AG09309 (cell line): ENCODE measurements around the gene LRRC26.
"Not testable (repeated sequence)": the region's sequence is repeated elsewhere in the genome, so short reads cannot be mapped to it uniquely, and the experiment has no call there.

Experiments used
- DNase-seq: peaks from one replicate; pipeline ENCODE4 v3.0.0-alpha.2; 2010; ENCODE audit warnings: low read depth
- H3K4me3 ChIP-seq: 2 replicates; pipeline ENCODE4 v1.5.1; 2011; ENCODE audit warnings: mild to moderate bottlenecking, low read depth, low read length, moderate library complexity; ENCODE audit not compliant: control insufficient read depth
- TF ChIP-seq, protein P1 (sequence below): IDR thresholded peaks from 2 replicates; pipeline ENCODE4 v1.5.1; 2011; ENCODE audit warnings: mild to moderate bottlenecking, low read depth, low read length, inconsistent platforms; ENCODE audit not compliant: insufficient read depth, control insufficient read depth; ENCODE audit errors: missing control alignments

LRRC26 gene

DNA sequence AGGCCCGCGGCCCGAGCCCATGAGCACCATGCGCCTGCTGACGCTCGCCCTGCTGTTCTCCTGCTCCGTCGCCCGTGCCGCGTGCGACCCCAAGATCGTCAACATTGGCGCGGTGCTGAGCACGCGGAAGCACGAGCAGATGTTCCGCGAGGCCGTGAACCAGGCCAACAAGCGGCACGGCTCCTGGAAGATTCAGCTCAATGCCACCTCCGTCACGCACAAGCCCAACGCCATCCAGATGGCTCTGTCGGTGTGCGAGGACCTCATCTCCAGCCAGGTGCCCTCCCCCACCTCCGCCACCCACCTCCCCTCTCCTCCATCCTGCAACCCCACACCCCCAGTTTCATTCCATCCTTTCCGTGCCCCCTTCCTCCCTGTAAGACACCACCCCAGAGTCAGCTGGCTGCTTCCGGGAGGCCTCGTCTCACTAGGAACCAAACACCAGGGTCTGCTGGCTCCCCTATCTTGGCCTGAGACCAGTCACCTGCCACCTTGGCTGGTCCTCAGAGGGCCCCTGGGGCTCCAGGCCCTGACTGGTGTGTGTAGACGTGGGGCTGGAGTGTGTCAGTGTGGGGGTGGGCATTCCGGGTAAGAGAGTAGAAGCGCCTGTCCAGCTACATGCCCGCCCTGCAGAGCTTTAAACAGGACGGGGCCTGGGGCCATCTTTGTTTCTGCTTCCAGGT lies 30.2 kb downstream of the LRRC26 start:
- no peak for DNase-seq
- no peak overlapping the region for H3K4me3 ChIP-seq

DNA sequence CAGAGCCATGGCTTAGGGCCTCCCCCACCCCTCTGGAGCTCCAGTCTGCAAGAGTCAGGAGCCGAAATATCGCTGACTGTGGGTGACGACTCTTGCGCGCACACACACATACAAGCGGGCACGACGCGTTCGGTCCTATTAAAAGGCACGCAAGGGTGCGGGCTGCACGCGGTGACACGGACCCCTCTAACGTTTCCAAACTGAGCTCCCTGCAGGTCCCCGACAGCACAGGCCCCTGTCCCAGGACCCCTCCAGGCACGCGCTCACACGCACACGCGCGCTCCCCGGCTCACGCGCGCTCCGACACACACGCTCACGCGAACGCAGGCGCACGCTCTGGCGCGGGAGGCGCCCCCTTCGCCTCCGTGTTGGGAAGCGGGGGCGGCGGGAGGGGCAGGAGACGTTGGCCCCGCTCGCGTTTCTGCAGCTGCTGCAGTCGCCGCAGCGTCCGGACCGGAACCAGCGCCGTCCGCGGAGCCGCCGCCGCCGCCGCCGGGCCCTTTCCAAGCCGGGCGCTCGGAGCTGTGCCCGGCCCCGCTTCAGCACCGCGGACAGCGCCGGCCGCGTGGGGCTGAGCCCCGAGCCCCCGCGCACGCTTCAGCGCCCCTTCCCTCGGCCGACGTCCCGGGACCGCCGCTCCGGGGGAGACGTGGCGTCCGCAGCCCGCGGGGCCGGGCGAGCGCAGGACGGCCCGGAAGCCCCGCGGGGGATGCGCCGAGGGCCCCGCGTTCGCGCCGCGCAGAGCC lies 31.0 kb downstream of the LRRC26 start, which contains the start of gene GRIN1:
GRIN1 (plus strand) TSS at position 433 of the 746 bp plus-strand sequence. CDS start 333 bp downstream, outside the sequence.
- TF ChIP-seq, protein P1, sequence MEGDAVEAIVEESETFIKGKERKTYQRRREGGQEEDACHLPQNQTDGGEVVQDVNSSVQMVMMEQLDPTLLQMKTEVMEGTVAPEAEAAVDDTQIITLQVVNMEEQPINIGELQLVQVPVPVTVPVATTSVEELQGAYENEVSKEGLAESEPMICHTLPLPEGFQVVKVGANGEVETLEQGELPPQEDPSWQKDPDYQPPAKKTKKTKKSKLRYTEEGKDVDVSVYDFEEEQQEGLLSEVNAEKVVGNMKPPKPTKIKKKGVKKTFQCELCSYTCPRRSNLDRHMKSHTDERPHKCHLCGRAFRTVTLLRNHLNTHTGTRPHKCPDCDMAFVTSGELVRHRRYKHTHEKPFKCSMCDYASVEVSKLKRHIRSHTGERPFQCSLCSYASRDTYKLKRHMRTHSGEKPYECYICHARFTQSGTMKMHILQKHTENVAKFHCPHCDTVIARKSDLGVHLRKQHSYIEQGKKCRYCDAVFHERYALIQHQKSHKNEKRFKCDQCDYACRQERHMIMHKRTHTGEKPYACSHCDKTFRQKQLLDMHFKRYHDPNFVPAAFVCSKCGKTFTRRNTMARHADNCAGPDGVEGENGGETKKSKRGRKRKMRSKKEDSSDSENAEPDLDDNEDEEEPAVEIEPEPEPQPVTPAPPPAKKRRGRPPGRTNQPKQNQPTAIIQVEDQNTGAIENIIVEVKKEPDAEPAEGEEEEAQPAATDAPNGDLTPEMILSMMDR = no peak
- H3K4me3 ChIP-seq = no peak within 1 kb of the TSS
- DNase-seq = no peak

More for the DNA sequence above, 30.2 kb downstream of the LRRC26 start:
- TF ChIP-seq, protein P1 = no peak

DNA sequence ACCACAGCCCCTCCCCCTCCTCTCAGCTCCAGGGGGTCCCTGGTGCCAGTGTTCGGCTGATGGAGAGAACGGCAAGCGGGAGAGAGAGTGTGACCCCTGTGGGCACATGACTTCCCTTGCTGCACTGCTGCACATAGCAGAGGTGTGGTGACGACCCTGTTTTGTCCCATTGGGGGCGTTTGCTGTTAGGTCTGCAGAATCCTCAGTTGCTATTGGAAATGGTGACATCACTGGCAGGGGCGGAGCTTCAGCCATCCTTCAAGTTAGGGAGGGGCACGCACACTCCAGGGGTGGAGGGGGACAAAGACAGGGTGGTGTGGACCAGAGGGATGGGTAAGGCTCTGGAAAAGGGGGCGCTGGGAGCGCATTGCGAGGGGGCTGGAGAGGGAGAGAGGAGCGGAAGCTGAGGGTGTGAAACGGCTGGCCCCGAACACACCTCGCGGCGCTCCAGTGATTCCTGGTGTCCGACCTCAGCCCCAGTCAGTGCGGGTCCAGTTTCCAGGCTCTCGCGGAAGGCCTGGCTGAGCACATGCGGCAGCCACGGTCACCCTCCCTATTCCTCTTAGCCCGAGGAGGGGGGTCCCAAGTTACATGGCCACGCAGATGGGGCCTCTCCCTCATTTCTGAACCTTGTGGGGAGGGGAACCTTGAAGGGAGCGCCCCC lies 31.7 kb downstream of the LRRC26 start:
- TF ChIP-seq, protein P1 = no peak
- no peak overlapping the region for H3K4me3 ChIP-seq
- no peak for DNase-seq

DNA sequence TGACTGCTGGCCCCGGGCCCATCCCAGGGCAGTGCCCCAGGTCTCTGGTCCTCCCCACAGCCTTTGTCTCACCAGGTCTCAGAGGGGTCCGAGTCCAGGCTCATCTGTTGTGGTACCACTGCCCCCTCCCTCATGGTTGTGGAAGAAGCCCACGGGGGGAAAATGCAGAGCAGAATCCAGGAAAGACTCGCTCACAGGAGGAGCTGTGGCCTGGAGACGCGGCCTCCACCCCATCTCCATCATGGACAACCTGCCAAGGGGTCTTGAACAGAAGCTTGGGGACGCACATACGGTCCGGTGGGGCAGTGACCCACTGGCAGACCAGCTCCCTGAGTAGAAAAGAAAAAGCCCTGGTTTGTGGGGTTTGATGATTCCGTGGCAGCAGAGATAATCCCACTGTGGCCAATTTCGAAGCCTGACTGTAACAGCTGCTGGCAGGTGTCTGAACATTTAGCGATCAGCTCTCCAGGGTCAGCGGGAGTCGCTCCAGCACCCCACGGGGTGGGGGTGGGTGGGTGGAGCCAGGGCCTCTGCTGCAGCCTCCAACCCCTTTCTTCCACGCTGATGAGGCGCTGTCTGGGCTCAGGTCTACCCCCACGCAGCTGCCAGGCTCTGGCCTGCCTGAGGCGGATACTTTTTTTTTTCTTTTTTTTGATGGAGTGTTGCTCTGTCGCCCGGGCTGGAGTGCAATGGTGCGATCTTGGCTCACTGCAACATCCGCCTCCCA lies 32.8 kb downstream of the LRRC26 start:
- no peak for DNase-seq
- TF ChIP-seq, protein P1 = no peak
- no peak overlapping the region for H3K4me3 ChIP-seq

DNA sequence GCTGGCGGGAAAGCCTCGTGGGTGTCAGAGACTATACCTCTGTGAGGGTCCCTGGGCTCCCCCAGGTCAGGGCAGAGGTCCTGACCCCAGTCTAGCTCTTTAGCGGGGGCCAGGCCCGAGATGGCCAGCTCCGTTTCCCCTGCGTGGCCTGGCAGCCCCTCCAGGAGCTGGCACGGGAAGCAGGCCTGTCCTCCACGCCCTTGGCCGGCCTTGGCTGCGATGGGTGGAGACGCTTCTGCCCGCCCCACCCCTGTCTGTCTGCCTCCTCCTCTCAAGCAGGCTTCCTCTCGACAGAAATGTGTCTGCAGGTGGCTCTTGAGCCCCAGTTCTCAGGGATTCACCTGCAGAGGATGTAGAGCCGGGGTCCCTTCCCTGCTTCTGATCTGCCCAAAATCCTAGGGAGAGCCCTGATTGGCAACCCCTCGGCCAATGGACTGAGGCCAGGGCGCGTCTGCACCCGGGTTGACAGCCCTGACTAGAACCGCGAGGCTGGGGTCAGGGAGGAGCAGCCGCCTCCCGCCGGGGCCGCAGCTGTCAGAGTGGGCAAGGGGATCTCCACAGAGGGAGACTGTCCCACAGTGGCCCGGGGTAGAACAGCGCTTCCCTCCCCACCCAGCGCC lies 33.5 kb downstream of the LRRC26 start:
- H3K4me3 ChIP-seq = no peak overlapping the region
- DNase-seq = no peak
- TF ChIP-seq, protein P1 = no peak

DNA sequence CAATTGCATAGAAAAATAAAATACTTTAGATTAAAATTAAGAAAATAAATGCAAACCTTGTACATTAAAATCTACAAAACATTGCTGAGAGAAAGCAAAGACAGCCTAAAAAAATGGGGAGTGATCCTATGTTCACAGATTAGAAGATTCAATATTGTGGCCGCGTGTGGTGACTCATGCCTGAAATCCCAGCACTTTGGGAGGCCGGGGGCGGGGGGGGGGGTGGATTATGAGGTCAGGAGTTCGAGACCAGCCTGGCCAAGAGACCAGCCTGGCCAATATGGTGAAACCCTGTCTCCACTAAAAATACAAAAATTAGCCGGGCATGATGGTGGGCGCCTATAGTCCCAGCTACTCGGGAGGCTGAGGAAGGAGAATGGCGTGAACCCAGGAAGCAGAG lies 34.7 kb downstream of the LRRC26 start:
- DNase-seq, H3K4me3 ChIP-seq: not testable (repeated sequence)
